H1 (cell line): ENCODE measurements around the gene BAD. TPM values are rescaled to one million over a fixed set of nuclear protein-coding genes. Genes with fewer than 3 reads are reported as not detected.

Source experiments
- CTCF ChIA-PET: fragments of 300-600 bp; sonication (Branson Sonifier 250); formaldehyde crosslinking; loops from one replicate; lab custom pipeline; 2021; ENCODE audit not compliant: partially characterized antibody; lab: Charles Lee
- POLR2A ChIA-PET: fragments of 300-600 bp; sonication (Branson Sonifier 250); formaldehyde crosslinking; loops from one replicate; lab custom pipeline; 2021; ENCODE audit warnings: inconsistent platforms; ENCODE audit not compliant: partially characterized antibody; lab: Charles Lee
- DNase-seq, 2 experiments: peaks; one replicate each; pipeline versions ENCODE4 v3.0.0 to v3.0.0-alpha.2; 2010 to 2022; ENCODE audit warnings: low spot score in 2 of 2, low read depth in 1 of 2, mixed read lengths in 1 of 2
- FAIRE-seq: peaks from 2 replicates; lab custom pipeline; 2011; peaks lifted over from hg19 to GRCh38; lab: Jason Lieb, UNC
- H2AFZ ChIP-seq: 2 replicates; pipeline ENCODE4 v1.8.1; 2012; ENCODE audit warnings: low read length, inconsistent platforms
- H2AK5ac ChIP-seq: 2 replicates; pipeline ENCODE4 v1.6.1; 2013; ENCODE audit warnings: low read depth, low read length
- H2BK120ac ChIP-seq: replicated peaks from 2 replicates; pipeline ENCODE3; 2013; ENCODE audit warnings: low read depth, low read length, inconsistent platforms
- H2BK12ac ChIP-seq: 2 replicates; pipeline ENCODE4 v1.6.1; 2013; ENCODE audit warnings: low read depth, low read length
- H2BK15ac ChIP-seq: 2 replicates; pipeline ENCODE4 v1.6.1; 2013; ENCODE audit warnings: low read length
- H2BK20ac ChIP-seq: 2 replicates; pipeline ENCODE4 v1.6.1; 2013; ENCODE audit warnings: low read length
- H2BK5ac ChIP-seq: 2 replicates; pipeline ENCODE4 v1.6.1; 2013; ENCODE audit warnings: low read depth, low read length
- H3K14ac ChIP-seq: 2 replicates; pipeline ENCODE4 v1.6.1; 2013; ENCODE audit warnings: inconsistent platforms; ENCODE audit not compliant: insufficient read length
- H3K18ac ChIP-seq: 2 replicates; pipeline ENCODE4 v1.6.1; 2013; ENCODE audit warnings: low read length; ENCODE audit errors: extremely low read depth
- H3K23ac ChIP-seq: 2 replicates; pipeline ENCODE4 v1.6.1; 2013; ENCODE audit warnings: inconsistent platforms; ENCODE audit not compliant: insufficient read length
- H3K23me2 ChIP-seq: 2 replicates; pipeline ENCODE4 v1.6.1; 2013; ENCODE audit warnings: low read depth, low read length
- H3K27ac ChIP-seq: 2 replicates; pipeline ENCODE4 v1.6.1; 2011; ENCODE audit warnings: low read depth, low read length, inconsistent platforms
- H3K27me3 ChIP-seq, 4 experiments: replicated peaks in 1 of 4; 1 replicate in 1 of 4; 2 replicates in 3 of 4; pipeline versions ENCODE4 v1.6.1 to v1.8.1; 2011 to 2013; ENCODE audit warnings: low read length in 3 of 4, mild to moderate bottlenecking in 3 of 4, inconsistent platforms in 2 of 4, mixed read lengths in 2 of 4, moderate library complexity in 1 of 4; ENCODE audit not compliant: control insufficient read depth in 3 of 4, insufficient read depth in 3 of 4; ENCODE audit errors: extremely low read depth in 1 of 4
- H3K36me3 ChIP-seq, 4 experiments: 2 replicates each; pipeline versions ENCODE4 v1.6.1 to v1.8.1; 2011 to 2013; ENCODE audit warnings: mild to moderate bottlenecking in 4 of 4, low read length in 3 of 4, moderate library complexity in 2 of 4, control low read depth in 1 of 4, inconsistent platforms in 1 of 4; ENCODE audit not compliant: insufficient read depth in 4 of 4, control insufficient read depth in 2 of 4
- H3K4ac ChIP-seq: replicated peaks from 2 replicates; pipeline ENCODE3; 2013; ENCODE audit warnings: low read length, low read depth, mixed read lengths, inconsistent platforms; ENCODE audit not compliant: insufficient read length
- H3K4me1 ChIP-seq, 4 experiments: replicated peaks in 1 of 4; 1 replicate in 1 of 4; 2 replicates in 3 of 4; pipeline versions ENCODE4 v1.6.1 to v1.8.1; 2011 to 2013; ENCODE audit warnings: low read length in 3 of 4, inconsistent platforms in 2 of 4, mixed read lengths in 1 of 4; ENCODE audit not compliant: insufficient read depth in 4 of 4, control insufficient read depth in 3 of 4
- H3K4me2 ChIP-seq, 2 experiments: 2 replicates each; pipeline versions ENCODE4 v1.6.1 to v1.8.1; 2011 to 2013; ENCODE audit warnings: low read depth in 2 of 2, low read length in 2 of 2, control low read depth in 1 of 2, inconsistent platforms in 1 of 2, mild to moderate bottlenecking in 1 of 2; ENCODE audit not compliant: insufficient read depth in 1 of 2
- H3K4me3 ChIP-seq, 4 experiments: fragments of 200-600, 300-600 bp in 1 of 4; sonication (generic), shearing (Covaris generic), sonication (Bioruptor Twin) in 1 of 4; 2 replicates each; pipeline versions ENCODE4 v1.5.1 to v1.8.1; 2011 to 2016; ENCODE audit warnings: low read length in 4 of 4, low read depth in 3 of 4, control low read depth in 2 of 4, inconsistent platforms in 2 of 4, mild to moderate bottlenecking in 2 of 4, mixed read lengths in 1 of 4, moderate library complexity in 1 of 4; ENCODE audit not compliant: insufficient read depth in 2 of 4; ENCODE audit errors: extremely low read depth in 1 of 4
- H3K56ac ChIP-seq: replicated peaks from 2 replicates; pipeline ENCODE3; 2013; ENCODE audit warnings: low read depth, mild to moderate bottlenecking, mixed read lengths, low read length, inconsistent platforms; ENCODE audit not compliant: insufficient read length
- H3K79me1 ChIP-seq: 2 replicates; pipeline ENCODE4 v1.6.1; 2013; ENCODE audit warnings: low read depth, low read length, control low read depth
- H3K79me2 ChIP-seq, 2 experiments: 2 replicates each; pipeline versions ENCODE4 v1.6.1 to v1.8.1; 2012 to 2013; ENCODE audit warnings: low read length in 2 of 2, mild to moderate bottlenecking in 2 of 2, inconsistent platforms in 1 of 2; ENCODE audit not compliant: insufficient read depth in 2 of 2, control insufficient read depth in 1 of 2
- H3K9ac ChIP-seq, 4 experiments: replicated peaks in 1 of 4; 1 replicate in 1 of 4; 2 replicates in 3 of 4; pipeline versions ENCODE4 v1.6.1 to v1.8.1; 2011 to 2013; ENCODE audit warnings: low read depth in 3 of 4, low read length in 3 of 4, control low read depth in 2 of 4, mild to moderate bottlenecking in 2 of 4, moderate library complexity in 2 of 4, inconsistent platforms in 1 of 4; ENCODE audit errors: extremely low read depth in 1 of 4
- H3K9me3 ChIP-seq, 2 experiments: 2 replicates each; pipeline versions ENCODE4 v1.6.1 to v1.8.1; 2012 to 2013; ENCODE audit warnings: mild to moderate bottlenecking in 2 of 2, moderate library complexity in 2 of 2, control low read depth in 1 of 2, inconsistent platforms in 1 of 2, low read depth in 1 of 2, low read length in 1 of 2, mixed read lengths in 1 of 2; ENCODE audit not compliant: insufficient read depth in 2 of 2
- H4K20me1 ChIP-seq, 2 experiments: replicated peaks in 1 of 2; 2 replicates each; pipeline versions ENCODE3 to v1.8.1; 2011 to 2013; ENCODE audit warnings: inconsistent platforms in 2 of 2, low read length in 2 of 2, mild to moderate bottlenecking in 1 of 2; ENCODE audit not compliant: insufficient read depth in 2 of 2, control insufficient read depth in 1 of 2
- H4K5ac ChIP-seq: 2 replicates; pipeline ENCODE4 v1.6.1; 2013; ENCODE audit warnings: low read length, low read depth, mixed read lengths, inconsistent platforms; ENCODE audit not compliant: insufficient read length
- H4K8ac ChIP-seq: 2 replicates; pipeline ENCODE4 v1.8.0; 2013; ENCODE audit warnings: mild to moderate bottlenecking, moderate library complexity, low read length, inconsistent platforms; ENCODE audit not compliant: insufficient read depth; ENCODE audit errors: extremely low read depth
- H4K91ac ChIP-seq: replicated peaks from 2 replicates; pipeline ENCODE3; 2013; ENCODE audit warnings: low read length, mixed read lengths, inconsistent platforms; ENCODE audit not compliant: insufficient read length
- E2F6 ChIP-seq: IDR thresholded peaks from 2 replicates; pipeline ENCODE4 v1.6.1; 2012; ENCODE audit warnings: inconsistent platforms
- FOSL1 ChIP-seq: IDR thresholded peaks from 2 replicates; pipeline ENCODE4 v1.6.1; 2011; ENCODE audit warnings: mild to moderate bottlenecking, low read depth, low read length, moderate library complexity; ENCODE audit not compliant: insufficient read depth
- GTF2F1 ChIP-seq: IDR thresholded peaks from 2 replicates; pipeline ENCODE4 v1.6.1; 2012; ENCODE audit warnings: low read depth, low read length, improper control_type of control experiment, borderline replicate concordance
- JUN ChIP-seq: IDR thresholded peaks from 2 replicates; pipeline ENCODE4 v1.6.1; 2011; ENCODE audit warnings: low read depth, mild to moderate bottlenecking, improper control_type of control experiment, low read length
- KDM5A ChIP-seq: fragments of 200-600 bp; IDR thresholded peaks from 2 replicates; pipeline ENCODE4 v1.7.1; 2012; ENCODE audit warnings: mild to moderate bottlenecking, low read length, inconsistent platforms, mixed read lengths
- MAFK ChIP-seq: IDR thresholded peaks from 2 replicates; pipeline ENCODE4 v1.6.1; 2012; ENCODE audit warnings: low read depth, mild to moderate bottlenecking, improper control_type of control experiment, low read length
- POU5F1 ChIP-seq: IDR thresholded peaks from 2 replicates; pipeline ENCODE4 v1.6.1; 2011; ENCODE audit warnings: low read depth, mild to moderate bottlenecking, low read length, moderate library complexity
- RAD21 ChIP-seq, 2 experiments: IDR thresholded peaks in 1 of 2; conservative IDR thresholded peaks in 1 of 2; 2 replicates each; pipeline ENCODE4 v1.6.1; 2011; ENCODE audit warnings: low read depth in 2 of 2, low read length in 2 of 2, improper control_type of control experiment in 1 of 2, inconsistent platforms in 1 of 2, mild to moderate bottlenecking in 1 of 2, moderate library complexity in 1 of 2
- RBBP5 ChIP-seq: IDR thresholded peaks from 2 replicates; pipeline ENCODE4 v1.7.1; 2012; ENCODE audit warnings: low read depth, mild to moderate bottlenecking, inconsistent platforms, low read length, moderate library complexity, borderline replicate concordance
- RFX5 ChIP-seq: IDR thresholded peaks from 2 replicates; pipeline ENCODE4 v1.6.1; 2011; ENCODE audit warnings: low read depth, low read length, improper control_type of control experiment, borderline replicate concordance
- RXRA ChIP-seq: IDR thresholded peaks from 2 replicates; pipeline ENCODE4 v1.6.1; 2011; ENCODE audit warnings: low read depth, mild to moderate bottlenecking, low read length, moderate library complexity; ENCODE audit not compliant: insufficient read depth
- TBP ChIP-seq: IDR thresholded peaks from 2 replicates; pipeline ENCODE4 v1.6.1; 2011; ENCODE audit warnings: low read depth, low read length, improper control_type of control experiment
- YY1 ChIP-seq: IDR thresholded peaks from 2 replicates; pipeline ENCODE4 v1.6.1; 2011; ENCODE audit warnings: low read depth, mild to moderate bottlenecking, low read length
- ZNF274 ChIP-seq: IDR thresholded peaks from 2 replicates; pipeline ENCODE4 v1.7.0; 2012; ENCODE audit warnings: low read length, borderline replicate concordance; ENCODE audit errors: extremely low read depth
- WGBS, 2 experiments: shearing (Covaris generic) in 1 of 2; methylation state at CpG; one replicate each; pipeline versions ENCODE4 v1.1.6 to v1.1.7; 2013 to 2015; ENCODE audit warnings: low lambda C conversion rate in 2 of 2, mixed read lengths in 2 of 2, inconsistent platforms in 1 of 2, low coverage in 1 of 2, missing lambda C conversion rate in 1 of 2; ENCODE audit not compliant: insufficient replicate concordance in 2 of 2, insufficient coverage in 1 of 2, insufficient read length in 1 of 2; ENCODE audit errors: extremely low coverage in 1 of 2, missing lambda C conversion rate in 1 of 2; 5-methylcytosine and 5-hydroxymethylcytosine counted together
- polyA plus RNA-seq, 7 experiments: library from polyadenylated mRNA; depleted of rRNA in 3 of 7; stranded (reverse) in 5 of 7; unstranded in 2 of 7; fragments of >200 nt in 5 of 7; fragments of 200-250 nt in 2 of 7; gene quantifications; 1 replicate in 5 of 7; 2 replicates in 1 of 7; 4 replicates in 1 of 7; pipeline versions ENCODE4 v1.2.1 to v1.2.3, GENCODE V29; 2011 to 2013; ENCODE audit warnings: missing spikeins in 2 of 7, mixed read lengths in 2 of 7
- total RNA-seq: library from RNA; stranded (reverse); fragmentation: NEBNext Ultra II Directional; extraction: Animal tissue kit (Norgen Biotek cat#: 25700); gene quantifications from 2 replicates; pipeline ENCODE4 v1.2.1, GENCODE V29; 2021

The BAD gene
- total and polyA plus RNA-seq, 2 of the 8 experiments (the other 6 are each of a cell fraction or from before 2014, with no cell fraction given): 23.1 to 33.7 TPM

- DNase-seq (no peak), FAIRE-seq (no peak)
- H3K36me3 ChIP-seq: no peaks in the 10 kb centered on the region
- H4K20me1 ChIP-seq: peaks cover 0 to 5% of the 10 kb centered on the region in 2 experiments
- H3K4me3 ChIP-seq: no peak overlapping the region
- no peak overlapping the region for H4K8ac ChIP-seq
- H3K14ac ChIP-seq: no peak overlapping the region
- H3K27ac ChIP-seq: no peak overlapping the region
- H2AFZ ChIP-seq: no peak overlapping the region
- no peaks in the 10 kb centered on the region for H3K27me3 ChIP-seq
- H3K56ac ChIP-seq: no peak overlapping the region
- no peak overlapping the region for H2BK5ac ChIP-seq
- no peak overlapping the region for H3K4me2 ChIP-seq
- H3K4ac ChIP-seq: no peak overlapping the region
- H4K91ac ChIP-seq: no peak overlapping the region
- H3K4me1 ChIP-seq: peaks cover 0 to 16% (median 6%) of the 10 kb centered on the region in 4 experiments; a peak in 6 of 7 replicates
- CTCF ChIA-PET: interaction anchor here (1.4 to 37.6 kb wide), 3 partner anchors 18 to 323 kb away, joined by 3 to 614 read pairs (median 409); partner anchors contain the start of genes CATSPERZ, CCDC88B, ESRRA and PRDX5
- no peak overlapping the region for H2BK20ac ChIP-seq
- no peak overlapping the region for H3K18ac ChIP-seq
- WGBS, 2 experiments: 96% methylated on average over 3 of the region's 3 CpGs; no CpG with 5 or more reads in 1 of the 2 experiments
- no peak overlapping the region for H2AK5ac ChIP-seq
- no peaks in the 10 kb centered on the region for H3K9me3 ChIP-seq
- no peak overlapping the region for H3K23ac ChIP-seq
- H3K23me2 ChIP-seq: peaks cover 2% of the 10 kb centered on the region; the same call in 1 of the 2 replicates
- POLR2A ChIA-PET: no interaction called here
- H3K79me2 ChIP-seq: no peaks in the 10 kb centered on the region
- no peaks in the 10 kb centered on the region for H3K79me1 ChIP-seq
- 0 out of 2 replicates have a peak overlapping the region, but pooled peaks have one; percentile 14 for H2BK15ac ChIP-seq
- H2BK120ac ChIP-seq: no peak overlapping the region
- no peak overlapping the region for H4K5ac ChIP-seq
- H3K9ac ChIP-seq: no peak overlapping the region
- H2BK12ac ChIP-seq: no peak overlapping the region
- TF ChIP-seq YY1: no peak
- no peak for TF ChIP-seq RAD21 (IDR thresholded peaks at IDR 0.05 in 1 of 2, conservative IDR thresholded peaks at IDR 0.05 in 1 of 2; ENCODE audit: low read depth in 2 of 2, low read length in 2 of 2)
- no peak for TF ChIP-seq GTF2F1
- TF ChIP-seq JUN: no peak
- TF ChIP-seq RFX5: no peak
- TF ChIP-seq MAFK: no peak
- TF ChIP-seq POU5F1: no peak
- no peak for TF ChIP-seq RBBP5
- no peak for TF ChIP-seq E2F6
- TF ChIP-seq RXRA: no peak
- no peak for TF ChIP-seq ZNF274
- TF ChIP-seq KDM5A: no peak
- no peak for TF ChIP-seq TBP
- no peak for TF ChIP-seq FOSL1
Measured at GRCh38 chr11:64327993-64328392, 43.5 kb upstream of the BAD start.
